ENCODE data around the gene LDAH. TPM values are rescaled to one million over a fixed set of nuclear protein-coding genes. Genes with fewer than 3 reads are reported as not detected.
"Not testable (repeated sequence)": the region's sequence is repeated elsewhere in the genome, so short reads cannot be mapped to it uniquely, and the experiment has no call there.

The LDAH gene
- total RNA-seq, 1 donor from 2014 or later, result 18.3 TPM

- no peak for DNase-seq
- ATAC-seq, result no peak
- no peaks in the 10 kb centered on the region for H3K27me3 ChIP-seq (ENCODE audit: low read depth)
- H3K27ac ChIP-seq, result no peak overlapping the region
- no peaks in the 10 kb centered on the region for H3K9me3 ChIP-seq
- no peaks in the 10 kb centered on the region for H3K36me3 ChIP-seq
- intact Hi-C loops (cut with DNase I), result no loop called here
- peaks cover 9% of the 10 kb centered on the region for H3K4me1 ChIP-seq
- TF ChIP-seq CTCF (IDR thresholded peaks at IDR 0.05), result no peak
- no peak overlapping the region for H3K4me3 ChIP-seq
Measured at GRCh38 chr2:20723543-20723942, 99.4 kb downstream of the LDAH start.

GRCh38 chr2:20722592-20723240, 100.2 kb downstream of the LDAH start:
- intact Hi-C loops (cut with DNase I), result no loop called here
- no peak overlapping the region for H3K27ac ChIP-seq
- H3K9me3 ChIP-seq, result no peaks in the 10 kb centered on the region
- H3K4me3 ChIP-seq, result no peak overlapping the region
- no peaks in the 10 kb centered on the region for H3K36me3 ChIP-seq
- H3K4me1 ChIP-seq, result peaks cover under 1% of the 10 kb centered on the region
- DNase-seq, result no peak
- TF ChIP-seq CTCF (IDR thresholded peaks at IDR 0.05), result no peak
- no peaks in the 10 kb centered on the region for H3K27me3 ChIP-seq (ENCODE audit: low read depth)
- ATAC-seq, result no peak

GRCh38 chr2:20717641-20718040, 105.3 kb downstream of the LDAH start:
- intact Hi-C loops (cut with DNase I), result no loop called here
- no peaks in the 10 kb centered on the region for H3K36me3 ChIP-seq
- DNase-seq (no peak), ATAC-seq (no peak)
- no peaks in the 10 kb centered on the region for H3K27me3 ChIP-seq (ENCODE audit: low read depth)
- H3K9me3 ChIP-seq, result no peaks in the 10 kb centered on the region
- no peak overlapping the region for H3K27ac ChIP-seq
- H3K4me3 ChIP-seq, result no peak overlapping the region
- no peaks in the 10 kb centered on the region for H3K4me1 ChIP-seq
- TF ChIP-seq CTCF (IDR thresholded peaks at IDR 0.05), result no peak

- DNase-seq; H3K4me3 ChIP-seq; H3K27me3 ChIP-seq (ENCODE audit: low read depth); H3K4me1 ChIP-seq; intact Hi-C loops (cut with DNase I); H3K9me3 ChIP-seq; H3K36me3 ChIP-seq; ATAC-seq; H3K27ac ChIP-seq: not testable (repeated sequence)
Measured at GRCh38 chr2:20716164-20716563, 106.7 kb downstream of the LDAH start.

GRCh38 chr2:20714412-20714811, 108.5 kb downstream of the LDAH start:
- ATAC-seq; intact Hi-C loops (cut with DNase I); H3K27ac ChIP-seq; H3K27me3 ChIP-seq (ENCODE audit: low read depth); H3K4me3 ChIP-seq; H3K4me1 ChIP-seq; H3K36me3 ChIP-seq; H3K9me3 ChIP-seq; DNase-seq: not testable (repeated sequence)

GRCh38 chr2:20713585-20713984, 109.3 kb downstream of the LDAH start:
- H3K4me1 ChIP-seq; H3K4me3 ChIP-seq; H3K27me3 ChIP-seq (ENCODE audit: low read depth); ATAC-seq; H3K27ac ChIP-seq; H3K9me3 ChIP-seq; DNase-seq; intact Hi-C loops (cut with DNase I); H3K36me3 ChIP-seq: not testable (repeated sequence)

GRCh38 chr2:20711641-20712040, 111.3 kb downstream of the LDAH start:
- H3K4me3 ChIP-seq; H3K27me3 ChIP-seq (ENCODE audit: low read depth); intact Hi-C loops (cut with DNase I); ATAC-seq; H3K27ac ChIP-seq; H3K9me3 ChIP-seq; DNase-seq; H3K36me3 ChIP-seq; H3K4me1 ChIP-seq: not testable (repeated sequence)

GRCh38 chr2:20707601-20708000, 115.3 kb downstream of the LDAH start:
- Histone ChIP-seq H3K27ac (no peak overlapping the region), H3K36me3 (no peaks in the 10 kb centered on the region), H3K4me3 (no peak overlapping the region), H3K4me1 (no peaks in the 10 kb centered on the region), H3K9me3 (no peaks in the 10 kb centered on the region), H3K27me3 (ENCODE audit: low read depth) (no peaks in the 10 kb centered on the region)
- intact Hi-C loops (cut with DNase I), result no loop called here
- ATAC-seq, result no peak
- no peak for DNase-seq
- no peak for TF ChIP-seq CTCF (IDR thresholded peaks at IDR 0.05)
